Amygdala (tissue), 56 donors: ENCODE measurements around the gene HAUS5.

Source experiments
- DNase-seq, 56 donors: peaks; one replicate each; lab custom pipeline; 2025; lab: John Stamatoyannopoulos, UW

Gene HAUS5

GRCh38 chr19:35669566-35669965 is 57.0 kb downstream of the HAUS5 start:
- DNase-seq: no peak

- DNase-seq: no peak
Measured at GRCh38 chr19:35669974-35670373, 57.4 kb downstream of the HAUS5 start.

- DNase-seq: no peak
Measured at GRCh38 chr19:35670686-35671085, 58.2 kb downstream of the HAUS5 start.

- DNase-seq: no peak
Measured at GRCh38 chr19:35671818-35672217, 59.3 kb downstream of the HAUS5 start.

GRCh38 chr19:35673121-35673804 is 60.7 kb downstream of the HAUS5 start:
- no peak for DNase-seq
